Raji (cell line): ENCODE results near the gene ARHGAP24.

Source experiments
- POLR2A ChIP-seq: IDR thresholded peaks from 2 replicates; pipeline ENCODE4 v1.6.1; 2011; ENCODE audit warnings: low read depth, low read length, control low read depth; ENCODE audit not compliant: insufficient read depth

ARHGAP24 gene

DNA sequence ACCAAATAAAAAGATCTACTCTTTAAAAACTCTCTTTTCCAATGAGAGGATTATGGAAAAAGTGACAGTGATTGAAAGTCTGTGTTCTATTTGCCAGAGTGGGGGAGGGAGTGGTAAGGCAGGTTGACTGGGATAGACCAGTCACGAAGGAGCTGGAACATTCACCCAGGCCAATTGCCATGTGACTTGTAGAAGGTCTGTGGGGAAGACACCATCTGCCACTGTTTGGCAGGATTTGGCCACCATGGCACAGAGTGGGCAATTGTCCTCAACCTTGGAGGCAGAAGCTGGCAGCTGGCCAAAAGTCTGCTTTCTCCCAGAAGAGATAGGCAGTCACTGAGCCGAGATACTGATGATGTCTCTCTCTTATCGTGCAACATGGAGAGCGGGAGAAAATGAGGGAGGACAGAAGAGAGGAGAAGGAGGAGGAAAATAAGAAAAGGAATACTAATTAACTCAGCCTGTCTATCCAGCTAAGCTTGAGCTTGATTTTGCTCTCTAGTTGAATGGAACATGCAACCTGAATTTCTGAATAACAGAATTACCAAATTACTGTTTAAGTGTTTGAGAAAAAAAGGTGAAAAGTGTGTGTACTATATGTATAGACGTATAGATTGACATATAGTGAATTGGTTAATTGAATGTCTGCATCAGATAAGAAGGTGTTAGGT lies 267.1 kb downstream of the ARHGAP24 start:
- no peak for TF ChIP-seq POLR2A

DNA sequence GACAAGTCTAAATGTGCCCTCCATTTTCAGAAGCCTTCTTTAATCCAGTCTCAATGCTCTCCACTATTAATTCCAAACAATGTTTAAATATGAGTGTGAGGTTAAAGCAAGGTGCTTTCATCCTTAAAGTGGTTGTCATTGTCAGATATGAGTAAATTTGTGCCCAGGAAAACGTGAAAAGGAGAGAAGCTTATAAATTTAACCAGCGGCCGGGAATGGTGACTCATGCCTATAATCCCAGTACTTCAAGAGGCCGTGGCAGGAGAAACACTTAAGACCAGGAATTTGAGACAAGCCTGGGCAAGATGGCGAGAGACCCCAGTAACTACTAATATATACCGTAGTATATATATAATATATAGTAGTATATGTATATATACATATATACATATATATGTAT lies 270.0 kb downstream of the ARHGAP24 start:
- no peak for TF ChIP-seq POLR2A

- no peak for TF ChIP-seq POLR2A
Observed at GRCh38 chr4:85745939-85746338, 271.0 kb downstream of the ARHGAP24 start.

- TF ChIP-seq POLR2A, result no peak
Observed at GRCh38 chr4:85747882-85748491, 273.0 kb downstream of the ARHGAP24 start.

GRCh38 chr4:85748654-85749053 lies 273.7 kb downstream of the ARHGAP24 start:
- no peak for TF ChIP-seq POLR2A

DNA sequence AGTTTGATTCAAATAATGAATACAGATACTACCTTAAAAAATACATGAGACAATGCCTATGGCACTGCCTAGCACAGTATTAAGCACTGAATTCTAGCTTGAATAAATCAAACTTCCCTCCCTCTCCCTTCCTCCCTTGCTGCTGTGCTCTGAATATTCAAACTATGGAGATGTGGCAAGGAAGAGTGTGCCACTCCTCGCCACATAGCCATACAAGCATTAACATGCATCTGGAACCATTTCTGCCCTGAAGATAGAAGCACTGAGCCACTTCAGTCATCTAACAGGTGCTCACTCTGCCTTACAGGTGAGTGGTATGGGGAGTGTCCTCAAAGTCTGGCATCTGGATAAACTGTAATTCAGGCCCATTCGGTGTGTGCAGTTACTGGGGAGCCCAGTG lies 276.9 kb downstream of the ARHGAP24 start:
- no peak for TF ChIP-seq POLR2A

GRCh38 chr4:85755285-85755684 lies 280.3 kb downstream of the ARHGAP24 start:
- no peak for TF ChIP-seq POLR2A

- TF ChIP-seq POLR2A, result no peak
Observed at GRCh38 chr4:85756938-85757337, 282.0 kb downstream of the ARHGAP24 start.

GRCh38 chr4:85759388-85759787 lies 284.4 kb downstream of the ARHGAP24 start:
- no peak for TF ChIP-seq POLR2A

DNA sequence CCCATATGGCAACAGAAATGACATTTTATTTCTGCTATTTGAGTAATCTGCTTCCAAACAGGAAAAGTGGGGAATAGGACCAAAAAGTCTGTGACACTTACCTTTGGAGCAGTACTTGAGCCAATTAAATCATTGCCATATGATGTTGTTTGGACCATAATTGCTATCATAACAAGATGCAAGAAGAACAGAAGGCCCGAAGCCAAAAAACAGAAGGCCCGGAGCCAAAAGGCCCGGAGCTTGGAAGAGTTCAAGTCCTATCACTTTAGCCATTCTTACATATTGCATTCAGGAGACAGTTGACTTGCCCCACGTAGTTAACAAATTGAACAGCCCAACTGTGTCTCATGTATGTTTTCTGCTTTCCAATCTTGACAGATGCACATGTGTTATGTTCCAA lies 285.6 kb downstream of the ARHGAP24 start:
- TF ChIP-seq POLR2A, result no peak

- no peak for TF ChIP-seq POLR2A
Observed at GRCh38 chr4:85761803-85762528, 287.0 kb downstream of the ARHGAP24 start.

DNA sequence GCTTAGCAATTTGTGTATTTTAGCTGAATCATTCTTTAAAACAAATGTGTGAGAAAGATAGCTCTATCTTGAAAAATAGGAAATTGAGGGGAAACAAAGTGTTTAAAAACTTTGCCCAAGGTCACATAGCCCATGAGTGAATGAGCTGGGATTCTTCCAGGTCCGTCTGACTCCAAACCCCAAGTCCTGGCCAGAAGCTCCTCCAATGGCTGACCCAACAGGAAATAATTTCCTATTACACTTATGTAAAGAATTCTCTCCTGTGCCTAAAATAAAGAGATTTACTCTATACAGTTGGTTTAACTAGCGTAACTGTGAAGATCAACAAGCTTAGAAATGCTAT lies 287.6 kb downstream of the ARHGAP24 start:
- no peak for TF ChIP-seq POLR2A

DNA sequence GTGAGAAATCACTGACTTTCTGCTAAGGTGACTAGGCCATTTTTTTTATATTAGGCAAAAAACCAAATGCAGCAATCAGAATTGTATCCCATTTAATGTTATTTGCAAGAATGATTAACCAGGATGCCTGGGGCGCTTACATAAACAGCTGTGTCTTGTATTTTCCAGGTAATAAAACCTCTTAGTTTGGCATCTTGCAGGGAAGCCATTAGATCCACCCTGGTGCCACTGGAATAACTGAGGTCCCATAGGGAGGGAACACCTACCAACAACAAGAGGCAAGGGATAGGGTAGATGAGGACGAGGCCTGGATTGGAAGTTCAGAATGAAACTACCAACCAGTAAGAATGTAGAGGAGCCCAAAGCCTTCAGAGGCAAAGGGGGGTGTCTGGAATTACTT lies 288.3 kb downstream of the ARHGAP24 start:
- no peak for TF ChIP-seq POLR2A

DNA sequence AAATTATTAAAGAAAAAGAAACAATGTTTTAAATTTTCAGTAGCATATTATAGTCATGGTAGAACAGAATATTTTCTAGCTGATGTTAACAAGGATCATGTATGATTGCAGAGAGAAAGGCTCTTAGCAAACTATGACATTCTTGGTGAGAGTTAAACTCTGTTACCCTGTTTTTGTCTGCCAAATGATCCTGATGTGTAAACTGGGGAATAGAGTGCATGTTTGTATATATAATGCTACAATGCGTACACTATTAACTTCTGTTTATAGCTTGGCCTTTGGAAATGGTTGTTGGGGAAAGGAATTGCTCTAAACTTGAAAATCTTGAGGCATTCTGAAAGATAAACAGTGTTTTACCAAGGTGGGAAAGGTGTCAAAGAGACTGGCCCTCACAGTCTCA lies 292.7 kb downstream of the ARHGAP24 start:
- no peak for TF ChIP-seq POLR2A

DNA sequence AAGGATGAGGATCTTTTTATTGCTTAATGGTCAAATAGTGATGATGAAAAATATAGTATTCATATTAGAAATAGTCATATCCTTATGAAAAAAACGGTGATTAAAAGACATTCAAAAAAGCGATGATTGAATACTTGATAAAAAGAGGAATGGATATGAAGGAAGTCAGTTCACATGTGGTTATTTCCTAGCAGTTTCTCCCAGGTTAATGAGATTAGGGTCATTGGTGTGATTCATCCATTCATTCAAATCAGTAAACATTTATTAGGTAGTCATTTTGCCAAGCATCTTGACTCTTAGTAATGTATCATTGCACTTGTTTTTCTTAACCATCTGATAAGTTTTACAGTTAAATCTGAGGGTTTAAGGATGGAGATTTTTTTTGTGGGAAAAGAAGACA lies 294.1 kb downstream of the ARHGAP24 start:
- TF ChIP-seq POLR2A, result no peak

DNA sequence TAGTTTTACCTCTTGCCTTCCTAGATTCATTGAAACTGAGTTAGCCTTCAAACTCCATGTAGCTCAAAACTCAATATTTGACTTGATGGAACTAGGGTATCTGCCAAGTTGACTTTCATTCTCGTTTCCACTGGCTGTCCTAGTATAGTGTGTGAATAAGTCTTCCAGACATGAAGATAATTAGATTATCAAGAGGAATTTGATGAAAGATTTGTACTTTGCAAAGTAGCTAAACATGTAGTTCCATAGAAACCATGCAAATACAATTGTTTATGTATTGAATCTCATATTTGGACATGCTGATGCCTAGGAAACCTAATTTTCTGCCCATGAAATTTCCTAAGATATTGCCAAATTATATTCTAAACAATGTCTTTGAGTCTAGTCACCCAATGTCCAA lies 297.5 kb downstream of the ARHGAP24 start:
- no peak for TF ChIP-seq POLR2A
